CD14-positive monocyte (primary cell): ENCODE results near the gene ADAM22. TPM values are rescaled to one million over a fixed set of nuclear protein-coding genes. Genes with fewer than 3 reads are reported as not detected.
A peak's percentile ranks its signal among the peaks of the same experiment; 100 is the strongest.

Source experiments
- DNase-seq, 3 donors: peaks; one replicate each; pipeline ENCODE4 v3.0.0-alpha.2; 2011 to 2022
- H2AFZ ChIP-seq: 2 replicates; pipeline ENCODE4 v1.6.0; 2012; ENCODE audit warnings: mild to moderate bottlenecking, low read depth, low read length, inconsistent platforms; ENCODE audit not compliant: insufficient read depth, poor library complexity, severe bottlenecking
- H3K27ac ChIP-seq, 2 donors: 1 replicate in 1 of 2; 2 replicates in 1 of 2; pipeline ENCODE4 v1.5.1; 2012 to 2013; ENCODE audit warnings: low read length in 2 of 2, control low read depth in 1 of 2, inconsistent platforms in 1 of 2, low read depth in 1 of 2, mild to moderate bottlenecking in 1 of 2
- H3K27me3 ChIP-seq, 2 donors: one replicate each; pipeline versions ENCODE4 v1.6.0 to v1.6.1; 2011 to 2013; ENCODE audit warnings: low read length in 2 of 2; ENCODE audit not compliant: control insufficient read depth in 2 of 2, insufficient read depth in 2 of 2
- H3K36me3 ChIP-seq, 2 donors: replicated peaks in 1 of 2; 1 replicate in 1 of 2; 2 replicates in 1 of 2; pipeline versions ENCODE4 v1.5.1 to v1.6.1; 2012 to 2013; ENCODE audit warnings: low read length in 2 of 2, control low read depth in 1 of 2, inconsistent platforms in 1 of 2, mild to moderate bottlenecking in 1 of 2; ENCODE audit not compliant: insufficient read depth in 2 of 2, control insufficient read depth in 1 of 2
- H3K4me1 ChIP-seq, 2 donors: 1 replicate in 1 of 2; 2 replicates in 1 of 2; pipeline versions ENCODE4 v1.5.1 to v1.6.1; 2012 to 2013; ENCODE audit warnings: low read length in 2 of 2, control low read depth in 1 of 2, inconsistent platforms in 1 of 2, mild to moderate bottlenecking in 1 of 2, moderate library complexity in 1 of 2; ENCODE audit not compliant: insufficient read depth in 2 of 2, control insufficient read depth in 1 of 2
- H3K4me2 ChIP-seq: replicated peaks from 2 replicates; pipeline ENCODE3; 2012; ENCODE audit warnings: low read length, moderate library complexity, mild to moderate bottlenecking; ENCODE audit not compliant: poor library complexity, severe bottlenecking; ENCODE audit errors: extremely low read depth
- H3K4me3 ChIP-seq, 3 experiments: fragments of 200-600 bp in 1 of 3; sonication (generic) in 1 of 3; replicated peaks in 1 of 3; 1 replicate in 2 of 3; 2 replicates in 1 of 3; pipeline ENCODE4 v1.5.1; 2011 to 2013; ENCODE audit warnings: low read length in 3 of 3, mild to moderate bottlenecking in 3 of 3, control low read depth in 2 of 3, low read depth in 2 of 3, inconsistent platforms in 1 of 3, moderate library complexity in 1 of 3
- H3K79me2 ChIP-seq: 2 replicates; pipeline ENCODE4 v1.6.0; 2012; ENCODE audit warnings: mild to moderate bottlenecking, control low read depth, inconsistent platforms, low read length, moderate library complexity; ENCODE audit not compliant: insufficient read depth
- H3K9ac ChIP-seq: 2 replicates; pipeline ENCODE4 v1.6.0; 2017; ENCODE audit warnings: low read length, mild to moderate bottlenecking; ENCODE audit not compliant: insufficient read depth, poor library complexity, severe bottlenecking
- H3K9me3 ChIP-seq, 2 donors: replicated peaks in 1 of 2; 1 replicate in 1 of 2; 2 replicates in 1 of 2; pipeline versions ENCODE4 v1.5.1 to v1.6.1; 2012 to 2013; ENCODE audit warnings: low read length in 2 of 2, control low read depth in 1 of 2; ENCODE audit not compliant: control insufficient read depth in 1 of 2, insufficient read depth in 1 of 2
- H4K20me1 ChIP-seq: 2 replicates; pipeline ENCODE4 v1.6.0; 2012; ENCODE audit warnings: mild to moderate bottlenecking, low read length, control low read depth, moderate library complexity; ENCODE audit not compliant: insufficient read depth
- H3K27ac Mint-ChIP-seq, 7 donors: one replicate each; pipeline ENCODE4 v1.8.0; 2020; ENCODE audit warnings: mild to moderate bottlenecking in 7 of 7, mixed read lengths in 7 of 7, moderate library complexity in 6 of 7, inconsistent platforms in 2 of 7
- H3K27me3 Mint-ChIP-seq, 3 donors: one replicate each; pipeline ENCODE4 v1.8.0; 2021 to 2022; ENCODE audit warnings: low read depth in 3 of 3, mild to moderate bottlenecking in 3 of 3, mixed read lengths in 3 of 3, moderate library complexity in 3 of 3, inconsistent platforms in 1 of 3
- H3K36me3 Mint-ChIP-seq, 2 donors: one replicate each; pipeline ENCODE4 v1.8.0; 2020; ENCODE audit warnings: mixed read lengths in 2 of 2, inconsistent platforms in 1 of 2, mild to moderate bottlenecking in 1 of 2
- H3K4me1 Mint-ChIP-seq: one replicate; pipeline ENCODE4 v1.8.0; 2020; ENCODE audit warnings: mild to moderate bottlenecking, mixed read lengths
- H3K4me3 Mint-ChIP-seq, 2 donors: one replicate each; pipeline ENCODE4 v1.8.0; 2020; ENCODE audit warnings: mild to moderate bottlenecking in 2 of 2, mixed read lengths in 2 of 2, moderate library complexity in 1 of 2
- H3K9me3 Mint-ChIP-seq, 7 donors: one replicate each; pipeline ENCODE4 v1.8.0; 2020 to 2022; ENCODE audit warnings: mixed read lengths in 7 of 7, mild to moderate bottlenecking in 6 of 7, moderate library complexity in 6 of 7, inconsistent platforms in 2 of 7
- CTCF ChIP-seq: fragments of 200-600 bp; IDR thresholded peaks from one replicate; pipeline ENCODE4 v1.8.0; 2022; ENCODE audit warnings: antibody characterized with exemption, mild to moderate bottlenecking
- WGBS: methylation state at CpG from one replicate; pipeline ENCODE4 v1.1.5; 2013; ENCODE audit warnings: missing lambda C conversion rate; ENCODE audit not compliant: insufficient coverage; 5-methylcytosine and 5-hydroxymethylcytosine counted together
- intact Hi-C, 2 donors: fragments of 100-400 bp; cut with micrococcal nuclease; formaldehyde crosslinking; loops; one replicate each; pipeline versions ENCODE4 v1.15.0 to v1.15.1; 2023
- polyA plus RNA-seq, 3 donors: library from polyadenylated mRNA; depleted of rRNA in 1 of 3; unstranded in 2 of 3; stranded (reverse) in 1 of 3; fragments of 300-500 nt in 2 of 3; fragments of >200 nt in 1 of 3; fragmentation: Illumina TruSeq in 2 of 3; gene quantifications; 1 replicate in 2 of 3; 2 replicates in 1 of 3; pipeline ENCODE4 v1.2.3, GENCODE V29; 2012 to 2021

Gene ADAM22
- polyA plus RNA-seq, 3 donors, result 0.01 to 0.17 TPM; not detected in 1

GRCh38 chr7:88204525-88205110, 270.6 kb downstream of the ADAM22 start:
- Histone ChIP-seq H3K27me3 (no peaks in the 10 kb centered on the region), H3K4me2 (no peak overlapping the region), H3K79me2 (no peaks in the 10 kb centered on the region), H3K4me1 (no peaks in the 10 kb centered on the region), H3K27ac (no peak overlapping the region), H3K9ac (no peak overlapping the region), H3K9me3 (no peaks in the 10 kb centered on the region), H2AFZ (no peak overlapping the region), H4K20me1 (no peaks in the 10 kb centered on the region), H3K36me3 (peaks cover 69 to 90% of the 10 kb centered on the region in 2 donors), H3K4me3 (no peak overlapping the region)
- no peak for DNase-seq
- Mint-ChIP-seq H3K9me3 (no peaks in the 10 kb centered on the region), H3K4me3 (no peak overlapping the region), H3K4me1 (no peaks in the 10 kb centered on the region), H3K36me3 (peaks cover 74 to 75% of the 10 kb centered on the region in 2 donors), H3K27ac (peak overlapping the region in 1 of 7 donors; percentile 32), H3K27me3 (no peaks in the 10 kb centered on the region)
- 88% methylated on average over 2 of the region's 3 CpGs for WGBS
- intact Hi-C loops, result no loop called here
- TF ChIP-seq CTCF, result no peak

GRCh38 chr7:88205179-88205578, 271.1 kb downstream of the ADAM22 start:
- no peak overlapping the region for H3K4me3 Mint-ChIP-seq
- no peak overlapping the region for H3K27ac Mint-ChIP-seq
- H3K27me3 ChIP-seq, result no peaks in the 10 kb centered on the region
- intact Hi-C loops, result no loop called here
- H2AFZ ChIP-seq, result no peak overlapping the region
- TF ChIP-seq CTCF, result no peak
- H3K36me3 Mint-ChIP-seq, result peaks cover 80 to 81% of the 10 kb centered on the region in 2 donors
- H3K4me1 ChIP-seq, result no peaks in the 10 kb centered on the region
- no peak overlapping the region for H3K4me3 ChIP-seq
- H3K27ac ChIP-seq, result no peak overlapping the region
- H3K79me2 ChIP-seq, result no peaks in the 10 kb centered on the region
- H3K36me3 ChIP-seq, result peaks cover 75 to 95% of the 10 kb centered on the region in 2 donors
- H3K9me3 Mint-ChIP-seq, result no peaks in the 10 kb centered on the region
- no peak overlapping the region for H3K9ac ChIP-seq
- no peaks in the 10 kb centered on the region for H3K4me1 Mint-ChIP-seq
- no peak for DNase-seq
- no peaks in the 10 kb centered on the region for H3K9me3 ChIP-seq
- no peak overlapping the region for H3K4me2 ChIP-seq
- no peaks in the 10 kb centered on the region for H3K27me3 Mint-ChIP-seq
- no peaks in the 10 kb centered on the region for H4K20me1 ChIP-seq
